ENCODE measurements around the gene C1orf185.
"Not testable (repeated sequence)": the region's sequence is repeated elsewhere in the genome, so short reads cannot be mapped to it uniquely, and the experiment has no call there.

C1orf185 gene

DNA sequence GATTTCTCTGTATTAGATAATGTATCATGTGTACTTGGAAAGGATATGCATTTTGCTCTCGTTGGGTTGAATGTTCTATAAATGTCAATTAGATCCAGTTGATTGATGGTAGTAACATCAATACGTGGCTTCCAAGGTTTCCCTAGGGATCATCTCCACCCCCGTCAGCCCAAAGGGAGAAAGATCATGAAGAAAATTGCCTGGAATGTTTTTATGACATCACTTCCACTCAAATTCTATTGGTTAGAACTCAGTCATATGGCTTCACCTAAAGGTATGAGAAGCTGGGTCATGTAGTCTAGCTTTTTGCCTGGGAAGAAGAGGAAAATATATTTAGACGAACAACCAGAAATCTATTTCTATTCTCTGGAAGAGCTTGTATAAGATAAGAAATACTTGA is at the start of gene C1orf185:
Gene C1orf185 (plus strand): TSS at position 253 of the 400 bp plus-strand sequence. CDS start 6 bp downstream, at position 259.
- DNase-seq = no peak

DNA sequence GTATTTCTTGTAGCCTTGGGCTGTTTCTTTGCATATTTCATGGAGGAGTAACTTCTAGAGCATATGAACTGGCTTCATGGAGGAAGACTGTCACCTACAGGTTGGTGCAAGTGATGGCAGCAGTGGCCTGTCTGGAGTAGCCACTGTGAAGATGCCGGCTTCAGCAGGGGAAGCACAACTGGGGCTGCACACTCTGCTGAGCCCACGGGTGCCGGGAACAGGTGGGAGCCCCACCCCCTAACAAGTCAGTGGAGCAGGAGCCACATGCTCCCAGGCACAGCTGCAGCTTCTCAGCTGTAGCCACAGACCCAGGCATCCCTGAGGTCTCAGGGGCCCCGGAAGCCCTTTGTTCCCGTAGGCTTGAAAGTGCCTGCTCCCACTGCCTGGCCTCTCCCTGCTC is 43.2 kb upstream of the C1orf185 start:
- DNase-seq = no peak

DNA sequence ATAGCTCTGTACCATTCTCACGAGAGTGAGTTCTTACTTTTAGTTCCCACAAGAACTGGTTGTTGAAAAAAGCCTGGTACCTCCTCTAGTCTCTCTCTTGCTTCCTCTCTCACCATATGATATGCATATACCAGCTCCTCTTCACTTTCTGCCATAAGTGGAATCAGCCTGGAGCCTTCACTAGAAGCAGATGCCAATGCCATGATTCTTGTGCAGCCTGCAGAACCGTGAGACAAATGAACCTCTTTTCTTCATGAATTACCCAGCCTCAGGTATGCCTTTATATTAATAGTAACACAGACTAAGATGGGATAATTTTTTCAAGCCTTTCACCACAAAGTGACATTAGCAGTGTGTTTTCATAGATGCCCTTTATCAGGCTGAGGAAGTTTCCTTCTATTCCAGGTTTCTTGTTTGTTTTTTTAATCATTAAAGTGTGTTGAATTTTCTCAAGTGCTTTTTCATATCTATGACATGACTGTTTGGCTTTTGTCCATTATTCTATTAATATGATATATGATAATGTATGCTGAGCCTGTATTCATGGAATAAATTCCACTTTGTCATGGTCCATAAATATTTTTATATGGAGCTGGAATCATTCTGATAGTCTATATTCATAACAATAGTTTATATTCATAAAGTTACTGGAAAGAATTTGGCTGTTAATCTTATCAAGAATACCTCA is 40.7 kb upstream of the C1orf185 start:
- no peak for DNase-seq

DNA sequence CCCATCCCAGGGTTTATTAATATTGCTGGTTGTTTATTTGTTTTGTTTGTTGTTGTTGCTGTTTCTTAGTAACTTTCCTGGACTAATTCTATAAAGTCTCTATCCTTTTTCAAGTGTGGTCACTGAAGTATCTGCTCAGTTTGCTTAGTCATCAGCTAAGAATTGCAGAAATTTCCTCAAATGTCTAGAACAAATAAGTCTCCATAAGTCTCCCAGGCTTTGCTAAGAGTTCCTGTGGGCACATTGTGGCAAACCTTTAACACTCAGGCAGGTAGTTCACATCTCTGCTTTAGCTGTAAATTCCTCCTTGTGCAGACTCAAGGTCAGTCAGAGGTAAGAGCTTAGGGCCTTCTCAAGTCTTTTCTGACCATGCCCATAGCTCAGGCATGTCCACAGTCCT is 38.9 kb upstream of the C1orf185 start:
- no peak for DNase-seq

DNA sequence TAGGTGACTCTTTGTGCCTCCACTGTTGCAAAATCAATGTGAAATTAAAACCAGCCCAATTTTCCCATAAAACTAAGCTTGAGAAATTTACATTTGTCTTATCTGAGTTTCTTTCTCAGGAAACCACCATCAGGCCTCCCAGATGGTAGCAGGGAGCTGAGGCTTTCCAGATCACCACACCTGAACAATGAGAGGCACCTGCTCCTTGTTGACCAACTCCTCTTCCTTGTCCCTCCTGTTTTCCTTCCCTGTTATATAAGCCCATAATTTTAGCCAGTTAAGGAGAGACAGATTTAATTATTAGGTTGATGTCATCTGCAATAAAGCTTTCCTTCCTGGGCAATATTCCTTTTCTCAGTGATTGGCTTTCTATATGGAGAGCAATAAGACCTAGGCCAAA is 32.0 kb upstream of the C1orf185 start:
- no peak for DNase-seq

DNA sequence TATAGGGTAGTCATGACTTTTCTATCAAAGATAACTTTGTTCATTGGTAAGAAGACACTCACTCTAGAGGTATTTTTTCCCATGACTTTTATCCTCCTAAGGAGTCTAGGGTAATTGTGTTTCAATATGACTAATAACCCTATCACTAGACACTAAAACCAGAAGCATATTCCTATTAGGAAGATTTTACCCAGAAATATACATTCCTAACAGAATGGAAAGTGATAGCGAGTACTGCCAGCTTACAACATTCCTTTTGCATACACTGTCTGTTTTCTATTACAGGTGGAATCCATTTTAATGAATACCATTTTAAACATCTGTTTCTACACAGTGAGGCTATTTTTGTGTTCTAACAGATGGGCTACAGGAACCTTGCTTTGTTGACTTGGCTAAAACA is 31.4 kb upstream of the C1orf185 start:
- DNase-seq = no peak

DNA sequence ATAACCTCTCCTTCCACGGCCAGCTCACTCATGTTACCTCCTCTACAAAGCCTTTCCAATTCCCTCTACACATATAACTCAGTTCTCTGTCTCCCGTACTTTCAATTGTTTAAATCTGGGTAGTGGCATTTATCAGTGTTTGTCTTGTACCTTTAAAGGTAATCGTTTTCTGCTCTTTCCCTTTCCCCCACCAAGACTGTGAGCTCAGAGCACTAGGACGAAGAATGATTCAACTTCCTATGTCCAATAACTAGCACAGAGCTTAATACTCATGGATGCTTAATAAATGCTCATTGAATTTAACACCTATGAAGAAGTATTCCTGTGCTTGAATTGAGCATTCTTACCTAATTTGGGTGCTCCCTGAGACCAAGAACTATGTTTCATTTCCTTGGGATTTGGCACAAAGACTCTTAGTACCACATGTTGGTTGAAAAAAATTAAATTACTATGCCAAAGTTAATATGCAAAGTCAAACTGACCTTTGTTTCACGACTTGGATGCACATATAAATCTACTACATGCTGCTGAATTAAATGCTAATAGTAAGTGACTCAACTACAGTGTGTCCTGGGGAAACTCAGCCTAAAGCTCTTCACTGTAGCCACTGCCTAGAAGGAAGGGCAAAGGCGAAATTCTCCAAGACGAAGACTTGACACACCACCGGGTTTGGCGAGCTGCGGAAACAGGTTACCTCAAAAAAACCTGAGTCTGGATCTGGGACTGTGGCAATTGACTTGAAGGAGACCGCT is 30.6 kb upstream of the C1orf185 start:
- no peak for DNase-seq

DNA sequence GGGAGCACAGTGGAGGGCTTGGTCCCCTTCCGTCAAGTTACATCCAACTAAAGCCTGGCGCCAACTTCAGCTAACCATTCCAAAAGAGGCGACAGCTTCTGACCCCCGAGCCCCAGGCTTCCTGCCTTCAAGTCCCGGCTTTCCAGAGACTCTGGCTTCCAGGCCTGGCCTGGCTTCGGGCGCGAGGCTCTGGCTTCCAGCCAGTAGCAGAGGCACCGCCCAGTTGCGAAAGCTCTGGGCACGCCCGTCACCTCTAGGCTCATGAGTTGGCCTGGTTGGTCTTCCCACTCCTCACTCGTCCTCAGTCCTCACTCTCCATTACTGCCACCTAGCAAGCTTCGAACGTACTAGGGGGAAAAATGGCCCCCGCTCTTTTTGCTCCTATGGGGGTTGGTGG is 30.0 kb upstream of the C1orf185 start:
- no peak for DNase-seq

DNA sequence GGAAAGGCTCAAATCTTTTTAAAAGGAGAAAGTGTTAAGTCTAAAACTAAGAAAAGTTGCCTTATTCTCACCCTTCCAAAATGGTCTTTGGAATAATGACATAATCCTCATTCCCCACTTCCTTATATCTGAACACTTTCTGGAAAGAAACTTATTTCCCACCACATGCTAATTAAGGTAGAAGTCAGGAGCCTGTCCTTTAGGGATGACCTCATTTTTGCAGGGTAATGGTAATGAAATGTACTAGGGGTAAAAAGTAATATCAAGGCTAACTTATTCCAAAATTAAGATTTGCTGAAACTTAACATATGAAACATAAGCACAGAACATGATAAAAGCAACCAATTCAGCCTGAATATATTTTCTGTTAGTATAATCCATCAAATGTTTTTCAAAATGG is 29.4 kb upstream of the C1orf185 start:
- DNase-seq = no peak

DNA sequence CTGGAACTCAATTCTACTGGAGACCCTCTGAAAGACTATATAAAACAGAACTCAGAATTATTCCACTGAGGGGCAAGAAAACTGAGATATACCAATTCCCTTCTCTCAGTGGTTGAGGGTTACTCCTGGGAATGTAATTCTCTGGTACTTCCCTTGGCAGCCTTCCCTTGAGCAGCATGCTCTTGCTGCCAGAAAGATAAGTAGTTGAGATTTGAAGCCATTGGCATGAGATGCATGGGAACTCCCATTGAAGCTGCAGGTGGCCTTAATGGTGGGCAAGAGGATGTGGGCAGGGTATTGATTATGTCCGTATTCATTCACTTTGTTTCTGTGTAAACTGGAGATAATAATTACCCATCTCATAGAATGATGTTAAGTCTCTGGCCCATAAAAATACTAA is 28.6 kb upstream of the C1orf185 start:
- no peak for DNase-seq

DNA sequence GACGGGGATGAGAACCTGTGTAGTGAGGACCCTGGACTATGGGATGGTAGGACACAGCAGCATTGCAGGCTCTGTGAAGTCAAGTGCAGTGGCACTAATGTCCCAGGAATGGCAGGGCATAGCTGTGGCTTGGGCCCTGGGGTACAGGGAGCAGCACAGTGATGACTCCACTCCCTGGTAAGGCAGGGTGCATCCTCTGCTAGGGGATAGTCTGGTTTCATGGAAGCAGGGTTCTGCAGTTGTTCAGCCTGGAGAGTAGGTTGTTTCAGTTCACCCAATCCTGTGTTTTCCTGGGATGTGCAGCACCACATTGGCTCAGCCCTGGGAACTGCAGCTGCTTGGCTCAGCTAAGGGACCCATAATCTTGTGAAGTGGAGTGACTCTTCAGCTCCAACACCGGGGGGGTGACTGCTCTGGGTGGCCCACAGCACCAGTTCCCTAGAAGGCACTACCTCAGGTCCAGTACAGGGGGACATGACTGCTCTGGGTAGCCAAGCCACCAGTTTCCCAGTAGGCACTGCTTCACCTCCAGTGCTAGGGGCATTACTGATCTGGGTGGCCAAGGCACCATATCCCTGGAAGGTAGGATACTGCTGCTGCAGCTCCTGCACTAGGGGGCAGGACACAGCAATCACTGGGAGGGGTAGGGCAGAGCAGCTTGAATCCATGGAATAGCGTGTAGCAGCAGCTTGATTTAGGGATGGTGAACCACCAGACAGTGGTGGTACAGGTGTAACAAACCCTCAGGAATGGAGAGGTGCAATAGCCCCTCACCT is 15.3 kb upstream of the C1orf185 start:
- no peak for DNase-seq

DNA sequence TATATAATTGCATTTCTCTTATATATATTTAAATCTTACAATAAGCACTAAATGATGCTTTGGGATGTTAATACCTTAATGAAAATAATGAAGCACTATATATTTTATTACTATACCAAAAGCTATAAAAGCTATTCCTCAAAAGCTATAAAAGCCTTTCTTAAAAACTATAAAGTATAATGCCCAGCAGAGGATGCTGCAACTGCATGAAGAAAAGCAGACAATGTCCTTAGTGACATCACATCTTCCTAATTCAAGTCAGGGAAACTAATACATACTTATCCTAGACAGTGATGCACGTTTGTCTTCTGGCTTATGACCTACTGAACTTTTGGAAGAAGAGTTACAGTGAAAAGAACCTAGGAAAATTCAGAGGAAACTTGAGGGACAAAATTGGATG is 13.6 kb upstream of the C1orf185 start:
- DNase-seq = no peak

DNA sequence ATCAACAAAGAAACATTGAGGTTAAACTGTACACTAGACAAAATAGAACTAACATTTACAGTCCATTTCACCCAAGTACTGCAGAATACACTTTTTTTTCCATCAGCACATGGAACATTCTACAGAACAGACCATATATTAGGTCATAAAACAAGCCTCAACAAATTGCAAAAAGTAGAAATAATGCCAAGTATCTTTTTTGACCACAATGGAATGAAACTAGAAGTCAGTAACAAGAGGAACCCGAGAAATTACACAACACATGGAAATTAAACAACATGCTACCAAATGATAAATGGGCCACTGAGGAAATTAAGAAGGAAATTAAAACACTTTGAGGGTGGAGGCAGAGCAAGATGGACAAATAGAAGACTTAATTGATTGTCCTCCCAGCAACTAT is 8.4 kb upstream of the C1orf185 start:
- DNase-seq = no peak

DNA sequence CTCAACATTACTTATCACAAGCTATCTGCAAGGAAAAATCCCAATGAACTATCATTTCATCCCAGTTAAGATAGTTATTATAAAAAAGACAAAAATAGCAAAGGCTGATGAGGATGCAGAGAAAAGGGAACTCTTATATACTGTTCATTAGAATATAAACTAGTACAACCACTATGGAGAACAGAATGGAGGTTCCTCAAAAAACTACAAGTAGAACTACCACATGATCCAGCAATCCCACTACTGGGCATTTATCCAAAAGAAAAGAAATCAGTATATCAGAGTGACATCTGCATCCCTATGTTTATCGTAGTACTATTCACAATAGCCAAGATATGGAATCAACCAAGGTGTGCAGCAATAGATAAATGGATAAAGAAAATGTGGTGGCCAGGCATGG is 4.9 kb upstream of the C1orf185 start:
- DNase-seq = no peak

DNA sequence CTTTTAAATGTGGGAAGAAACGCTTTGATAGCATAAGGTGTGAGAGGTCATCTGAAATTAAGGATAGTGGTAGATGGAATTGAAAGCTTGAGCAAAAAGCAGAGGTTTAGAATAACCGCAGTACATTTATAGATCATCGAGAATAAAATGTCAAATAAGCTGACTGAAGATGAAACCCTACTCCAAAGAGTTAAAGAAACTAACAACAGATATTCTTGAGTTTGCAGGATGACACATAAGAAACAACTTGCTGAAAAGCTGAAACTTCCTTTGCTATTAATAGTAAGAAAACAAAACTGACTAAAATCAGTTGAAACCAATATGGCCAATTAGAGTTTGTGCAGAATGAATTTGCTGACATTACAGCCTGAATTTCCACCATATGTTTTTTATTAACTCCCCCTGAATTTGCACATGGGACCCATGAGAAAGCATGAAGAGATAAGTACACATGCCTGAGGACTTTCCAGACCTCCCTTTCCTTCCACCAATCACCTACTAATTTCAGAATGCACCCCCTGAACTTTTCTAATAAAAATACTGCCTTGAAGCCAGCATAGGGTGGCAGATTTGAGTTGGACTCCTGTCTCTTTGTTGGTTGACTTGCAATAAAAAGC is 1.7 kb upstream of the C1orf185 start:
- DNase-seq = no peak

DNA sequence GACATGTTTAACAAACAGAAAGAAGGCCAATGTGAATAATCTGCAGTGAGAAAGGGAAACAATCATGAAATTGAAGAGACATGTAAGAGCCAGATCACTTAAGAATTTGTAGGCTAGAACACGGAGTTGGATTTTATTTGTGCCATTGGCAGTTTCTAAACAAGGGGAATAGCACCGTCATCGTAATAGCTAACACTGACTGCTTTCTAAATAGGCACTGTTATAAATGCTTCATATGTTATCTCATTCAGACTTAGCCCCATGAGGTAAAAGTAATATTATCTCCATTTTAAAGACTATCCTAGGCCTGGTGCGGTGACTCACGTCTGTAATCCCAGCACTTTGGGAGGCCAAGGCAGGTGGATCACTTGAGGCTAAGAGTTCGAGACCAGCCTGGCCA is 12.1 kb downstream of the C1orf185 start:
- DNase-seq = no peak

DNA sequence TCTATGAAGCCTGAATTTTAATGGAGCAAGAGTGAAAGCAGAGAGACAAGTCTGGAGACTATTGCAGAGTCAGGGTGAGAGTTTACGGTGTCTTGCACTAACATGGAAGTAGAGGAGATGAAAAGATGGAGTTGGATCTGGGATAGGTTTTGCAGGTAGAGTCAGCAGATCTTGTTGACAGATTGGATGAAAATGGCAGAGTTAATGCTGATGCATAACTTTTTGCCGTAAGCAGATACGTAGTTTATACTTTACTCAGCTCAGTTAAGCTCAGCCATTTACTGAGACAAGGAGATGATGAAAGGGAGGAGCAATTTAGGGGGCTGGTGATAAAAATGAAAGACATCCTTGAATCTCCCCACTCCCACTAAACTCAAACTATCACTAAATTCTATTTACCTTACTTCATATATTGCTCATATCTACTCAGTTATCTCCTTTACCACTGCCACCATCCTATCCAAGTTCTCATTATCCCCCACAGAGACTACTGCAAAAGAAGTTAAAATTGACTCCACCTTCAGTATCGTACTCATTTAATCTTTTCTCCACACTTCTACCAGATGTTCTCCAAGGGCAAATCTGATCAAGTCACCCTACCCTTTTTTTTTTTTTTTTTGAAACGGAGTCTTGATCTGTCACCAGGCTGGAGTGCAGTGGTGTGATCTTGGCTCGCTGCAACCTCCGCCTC is 13.8 kb downstream of the C1orf185 start:
- DNase-seq = no peak

DNA sequence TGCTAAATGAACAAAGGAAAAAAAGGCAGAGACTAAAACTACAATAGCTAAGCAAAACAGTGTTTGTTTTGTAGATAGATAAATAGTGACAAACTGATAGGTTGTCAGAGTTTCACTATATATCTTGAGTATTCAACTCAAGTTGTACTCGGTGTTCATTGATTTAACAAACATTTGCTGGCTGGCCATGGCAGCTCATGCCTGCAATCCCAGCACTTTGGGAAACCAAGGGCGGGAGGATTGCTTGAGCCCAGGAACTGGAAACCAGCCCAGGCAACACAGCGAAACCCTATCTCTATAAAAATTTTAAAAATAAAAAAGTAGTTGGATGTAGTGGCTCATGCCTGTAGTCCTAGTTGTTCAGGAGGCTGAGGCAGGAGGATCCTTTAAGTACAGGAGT is 17.3 kb downstream of the C1orf185 start:
- DNase-seq = no peak

DNA sequence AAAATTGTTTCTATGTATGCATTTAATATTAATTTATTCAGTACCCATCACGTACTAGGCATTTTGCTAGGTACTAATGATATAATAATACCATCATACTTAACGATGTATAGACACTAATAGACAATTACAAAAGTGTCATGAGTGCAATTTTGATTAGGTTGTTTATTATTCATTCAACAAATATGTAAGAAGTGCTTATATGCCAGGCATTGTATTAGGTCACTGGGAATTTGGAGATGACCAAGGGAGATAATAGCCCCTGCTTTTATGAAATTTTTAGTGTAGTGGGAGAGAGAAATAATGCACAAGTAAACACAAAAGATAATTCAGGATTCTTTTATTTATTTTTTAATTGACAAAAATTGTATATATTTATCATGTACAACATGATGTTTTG is 18.6 kb downstream of the C1orf185 start:
- DNase-seq = no peak

DNA sequence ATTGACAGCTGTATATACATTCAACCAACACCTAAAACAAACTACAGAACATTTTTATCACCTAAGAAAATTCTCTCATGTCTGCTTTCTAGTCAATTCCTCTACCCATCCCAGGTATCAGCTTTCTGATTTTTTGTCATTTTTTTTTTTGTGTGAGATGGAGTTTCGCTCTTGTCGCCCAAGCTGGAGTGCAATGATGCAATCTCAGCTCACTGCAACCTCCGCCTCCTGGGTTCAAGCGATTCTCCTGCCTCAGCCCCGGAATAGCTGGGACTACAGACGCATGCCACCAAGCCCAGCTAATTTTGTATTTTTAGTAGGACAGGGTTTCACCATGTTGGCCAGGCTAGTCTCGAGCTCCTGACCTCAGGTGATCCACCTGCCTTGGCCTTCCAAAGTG is 25.1 kb downstream of the C1orf185 start:
- not testable (repeated sequence) for DNase-seq

DNA sequence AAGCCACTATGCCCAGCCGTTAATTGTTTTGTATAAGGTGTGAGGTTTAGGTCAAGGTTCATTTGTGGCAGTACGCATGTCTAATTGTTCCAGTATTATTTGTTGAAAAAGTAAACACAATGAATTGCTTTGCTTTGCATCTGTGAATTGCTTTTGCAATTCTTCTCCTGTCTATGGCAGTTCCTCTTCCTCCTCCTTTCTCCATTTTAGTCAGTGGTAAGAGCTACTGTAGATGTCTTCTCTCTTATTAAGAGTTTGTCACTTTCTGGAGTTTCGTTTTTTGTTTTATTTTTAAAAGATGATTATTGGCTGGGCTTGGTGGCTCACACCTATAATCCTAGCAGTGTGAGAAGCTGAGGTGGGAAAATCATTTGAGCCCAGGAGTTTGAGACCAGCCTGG is 29.2 kb downstream of the C1orf185 start:
- DNase-seq = no peak

DNA sequence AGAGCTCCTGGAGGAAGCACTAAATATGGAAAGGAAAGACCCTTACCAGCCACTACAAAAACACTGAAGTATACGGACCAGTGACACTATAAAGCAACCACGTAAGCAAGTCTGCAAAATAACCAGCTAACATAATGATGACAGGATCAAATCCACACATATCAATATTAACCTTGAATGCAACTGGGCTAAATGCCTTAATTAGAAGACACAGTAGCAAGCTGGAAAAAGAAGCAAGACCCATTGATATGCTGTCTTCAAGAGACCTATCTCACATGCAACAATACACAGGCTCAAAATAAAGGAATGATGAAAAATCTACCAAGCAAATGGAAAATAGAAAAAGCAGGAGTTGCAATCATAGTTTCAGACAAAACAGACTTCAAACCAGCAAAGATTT is 31.0 kb downstream of the C1orf185 start:
- DNase-seq = no peak

DNA sequence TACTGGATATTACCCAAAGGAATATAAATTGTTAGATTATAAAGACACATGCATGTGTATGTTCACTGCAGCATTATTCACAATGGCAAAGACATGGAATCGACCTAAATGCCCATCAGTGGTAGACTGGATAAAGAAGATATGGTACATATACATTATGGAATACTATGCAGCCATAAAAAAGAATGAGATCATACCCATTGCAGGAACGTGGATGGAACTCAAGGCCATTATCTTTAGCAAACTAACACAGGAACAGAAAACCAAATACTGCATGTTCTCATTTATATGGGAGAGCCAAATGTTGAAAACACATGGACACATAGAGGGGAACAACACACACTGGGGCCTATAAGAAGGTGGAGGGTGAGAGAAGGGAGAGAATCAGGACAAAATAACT is 35.7 kb downstream of the C1orf185 start:
- DNase-seq = not testable (repeated sequence)

Measured in activated naive CD4-positive, alpha-beta T cell treated with Interleukin-2 at 50 U/mL for 16 hours (primary cell).